ENCODE results near the gene PDE8A. TPM values are rescaled to one million over a fixed set of nuclear protein-coding genes. Genes with fewer than 3 reads are reported as not detected.

The PDE8A gene
- total RNA-seq, 1 donor from 2014 or later: 32.3 TPM

DNA sequence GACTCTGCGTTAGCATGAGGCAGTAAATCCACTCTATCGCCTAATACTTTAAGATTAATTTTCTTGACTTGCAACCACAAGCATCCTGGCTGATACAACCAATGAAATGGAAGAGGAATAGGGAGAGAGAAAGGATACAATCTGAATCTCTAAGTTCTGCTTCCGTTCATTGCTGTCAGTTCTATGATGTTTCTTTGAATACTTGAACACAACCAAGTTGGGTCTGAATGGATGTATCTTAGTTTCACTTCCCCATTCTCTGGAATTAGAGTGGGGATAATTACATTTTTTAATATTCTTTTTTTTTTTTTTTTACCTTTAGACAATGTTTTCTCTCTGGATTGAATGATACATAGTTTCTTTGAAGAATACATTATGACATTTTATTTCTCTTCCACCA, 22.9 kb downstream of the PDE8A start:
- H3K27me3 Mint-ChIP-seq: no peaks in the 10 kb centered on the region
- no peak for ATAC-seq (ENCODE audit: low read depth)
- H3K36me3 Mint-ChIP-seq (ENCODE audit: low read depth): no peaks in the 10 kb centered on the region
- peaks cover 60% of the 10 kb centered on the region for H3K4me1 Mint-ChIP-seq
- H3K4me3 Mint-ChIP-seq: no peak overlapping the region
- DNase-seq: no peak
- peak overlapping the region; percentile 36 for H3K27ac Mint-ChIP-seq
- CTCF ChIA-PET: interaction anchor here (1.4 kb wide), 1 partner anchor 13 kb away, joined by 4 read pairs; no protein-coding TSS in a partner anchor
- H3K9me3 Mint-ChIP-seq: no peaks in the 10 kb centered on the region
- POLR2A ChIA-PET: interaction anchor here (2.5 kb wide), 1 partner anchor 24 kb away, joined by 15 read pairs; the partner anchor contains the start of gene PDE8A
- TF ChIP-seq, protein P1, sequence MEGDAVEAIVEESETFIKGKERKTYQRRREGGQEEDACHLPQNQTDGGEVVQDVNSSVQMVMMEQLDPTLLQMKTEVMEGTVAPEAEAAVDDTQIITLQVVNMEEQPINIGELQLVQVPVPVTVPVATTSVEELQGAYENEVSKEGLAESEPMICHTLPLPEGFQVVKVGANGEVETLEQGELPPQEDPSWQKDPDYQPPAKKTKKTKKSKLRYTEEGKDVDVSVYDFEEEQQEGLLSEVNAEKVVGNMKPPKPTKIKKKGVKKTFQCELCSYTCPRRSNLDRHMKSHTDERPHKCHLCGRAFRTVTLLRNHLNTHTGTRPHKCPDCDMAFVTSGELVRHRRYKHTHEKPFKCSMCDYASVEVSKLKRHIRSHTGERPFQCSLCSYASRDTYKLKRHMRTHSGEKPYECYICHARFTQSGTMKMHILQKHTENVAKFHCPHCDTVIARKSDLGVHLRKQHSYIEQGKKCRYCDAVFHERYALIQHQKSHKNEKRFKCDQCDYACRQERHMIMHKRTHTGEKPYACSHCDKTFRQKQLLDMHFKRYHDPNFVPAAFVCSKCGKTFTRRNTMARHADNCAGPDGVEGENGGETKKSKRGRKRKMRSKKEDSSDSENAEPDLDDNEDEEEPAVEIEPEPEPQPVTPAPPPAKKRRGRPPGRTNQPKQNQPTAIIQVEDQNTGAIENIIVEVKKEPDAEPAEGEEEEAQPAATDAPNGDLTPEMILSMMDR (IDR thresholded peaks at IDR 0.05): no peak
- intact Hi-C loops (cut with micrococcal nuclease): loop anchor here (1.0 kb wide), 1 partner anchor 13 kb away; no protein-coding TSS in a partner anchor

DNA sequence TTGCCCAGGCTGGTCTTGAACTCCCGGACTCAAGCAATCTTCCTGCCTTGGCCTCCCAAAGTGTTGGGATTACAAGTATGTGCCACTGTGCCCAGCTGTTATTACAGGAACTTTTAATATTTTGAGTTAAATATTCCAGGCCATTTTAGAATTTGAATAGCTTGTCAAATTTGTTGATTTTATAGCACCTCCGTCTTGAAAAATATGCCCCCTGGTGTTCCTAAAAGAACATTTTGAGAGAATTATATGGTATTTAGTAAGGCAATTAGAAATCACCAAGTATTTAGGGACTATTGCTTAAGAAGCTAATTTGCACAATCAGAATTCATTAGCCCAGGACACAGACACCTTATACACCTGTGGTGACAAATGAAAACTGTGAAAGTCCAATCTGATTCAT, 23.7 kb downstream of the PDE8A start:
- Mint-ChIP-seq H3K27ac (no peak overlapping the region), H3K27me3 (no peaks in the 10 kb centered on the region), H3K4me3 (no peak overlapping the region), H3K4me1 (peaks cover 67% of the 10 kb centered on the region), H3K36me3 (ENCODE audit: low read depth) (no peaks in the 10 kb centered on the region), H3K9me3 (no peaks in the 10 kb centered on the region)
- DNase-seq (no peak), ATAC-seq (ENCODE audit: low read depth) (no peak)
- TF ChIP-seq, protein P1 (IDR thresholded peaks at IDR 0.05): no peak
- POLR2A ChIA-PET: interaction anchor here (2.5 kb wide), 1 partner anchor 25 kb away, joined by 15 read pairs; the partner anchor contains the start of gene PDE8A
- intact Hi-C loops (cut with micrococcal nuclease): no loop called here
- CTCF ChIA-PET: interaction anchor here (0.7 kb wide), 1 partner anchor 25 kb away, joined by 3 read pairs; no protein-coding TSS in a partner anchor

DNA sequence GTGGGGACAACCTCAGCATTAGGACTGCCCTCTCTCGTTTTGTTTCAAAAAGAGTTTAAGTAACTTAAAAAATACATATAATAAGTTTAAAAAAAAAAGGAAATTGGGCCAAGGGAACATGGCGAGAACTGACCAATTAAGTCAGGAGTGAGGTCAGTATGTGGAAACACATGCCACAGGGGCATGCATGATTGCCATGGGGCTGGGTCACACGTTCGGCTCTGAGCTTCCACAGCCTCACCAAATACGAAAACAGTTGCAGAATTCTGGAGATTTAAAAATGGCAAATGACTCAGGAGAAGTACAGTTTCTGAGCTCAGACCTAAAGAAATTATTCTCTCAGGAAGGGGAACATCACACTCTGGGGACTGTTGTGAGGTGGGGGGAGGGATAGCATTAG, 24.1 kb downstream of the PDE8A start:
- ChIA-PET POLR2A (interaction anchor here (2.5 kb wide), 1 partner anchor 25 kb away, joined by 15 read pairs; the partner anchor contains the start of gene PDE8A), CTCF (no interaction called here)
- DNase-seq (no peak), ATAC-seq (ENCODE audit: low read depth) (no peak)
- Mint-ChIP-seq H3K36me3 (ENCODE audit: low read depth) (no peaks in the 10 kb centered on the region), H3K4me1 (peaks cover 69% of the 10 kb centered on the region), H3K9me3 (no peaks in the 10 kb centered on the region), H3K27me3 (no peaks in the 10 kb centered on the region), H3K27ac (no peak overlapping the region), H3K4me3 (no peak overlapping the region)
- TF ChIP-seq, protein P1 (IDR thresholded peaks at IDR 0.05): no peak
- intact Hi-C loops (cut with micrococcal nuclease): no loop called here

DNA sequence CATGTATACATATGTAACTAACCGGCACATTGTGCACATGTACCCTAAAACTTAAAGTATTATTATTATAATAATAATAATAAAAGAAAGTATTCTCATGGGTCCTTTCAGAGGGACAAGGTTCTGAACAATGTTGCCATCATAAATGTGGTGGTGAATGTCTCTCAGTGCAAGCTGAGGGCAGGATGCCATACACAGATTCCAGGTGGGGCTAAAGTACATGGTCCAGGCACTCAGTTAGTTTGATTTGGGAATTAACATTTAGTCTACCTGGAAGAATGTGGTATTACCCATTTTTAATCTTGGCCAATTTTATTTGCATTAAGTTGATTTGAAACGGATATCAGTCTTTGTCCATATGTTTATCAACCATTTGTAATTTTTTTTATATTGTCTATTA, 24.5 kb downstream of the PDE8A start:
- no peak for ATAC-seq (ENCODE audit: low read depth)
- CTCF ChIA-PET: no interaction called here
- Mint-ChIP-seq H3K27ac (no peak overlapping the region), H3K4me3 (no peak overlapping the region), H3K9me3 (no peaks in the 10 kb centered on the region), H3K4me1 (peaks cover 71% of the 10 kb centered on the region), H3K27me3 (no peaks in the 10 kb centered on the region), H3K36me3 (ENCODE audit: low read depth) (no peaks in the 10 kb centered on the region)
- POLR2A ChIA-PET: no interaction called here
- TF ChIP-seq, protein P1 (IDR thresholded peaks at IDR 0.05): no peak
- DNase-seq: no peak
- intact Hi-C loops (cut with micrococcal nuclease): no loop called here

DNA sequence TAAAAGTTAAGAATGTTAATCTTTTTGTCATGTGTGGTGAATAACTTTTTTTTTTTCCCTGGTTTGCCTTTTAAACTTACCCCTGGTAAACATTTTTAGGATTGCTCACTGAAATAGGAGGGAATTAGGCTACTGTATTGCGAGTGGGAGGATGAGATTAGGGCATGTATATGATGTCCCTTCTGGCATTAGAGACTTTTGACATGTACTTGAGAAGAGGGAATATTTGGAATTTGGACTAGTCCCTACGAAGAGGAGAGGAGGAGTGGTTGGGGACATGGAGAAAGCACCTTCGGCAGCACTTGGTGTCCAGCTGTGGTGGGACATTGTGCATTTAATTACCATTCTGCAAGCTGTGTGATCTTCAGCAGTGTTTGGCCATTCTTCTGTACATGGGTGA, 25.0 kb downstream of the PDE8A start:
- no peaks in the 10 kb centered on the region for H3K27me3 Mint-ChIP-seq
- POLR2A ChIA-PET: no interaction called here
- H3K4me1 Mint-ChIP-seq: peaks cover 69% of the 10 kb centered on the region
- H3K36me3 Mint-ChIP-seq (ENCODE audit: low read depth): no peaks in the 10 kb centered on the region
- ATAC-seq (ENCODE audit: low read depth): no peak
- CTCF ChIA-PET: no interaction called here
- intact Hi-C loops (cut with micrococcal nuclease): no loop called here
- H3K4me3 Mint-ChIP-seq: no peak overlapping the region
- TF ChIP-seq, protein P1 (IDR thresholded peaks at IDR 0.05): no peak
- H3K9me3 Mint-ChIP-seq: no peaks in the 10 kb centered on the region
- no peak for DNase-seq
- H3K27ac Mint-ChIP-seq: no peak overlapping the region

All from activated B cell treated with CpG ODN at 0.5 μM for 24 hours (primary cell).